NCI-H2196 (cell line): Measurements from ENCODE around the gene PRDX2.

Source experiments
- DNase-seq: peaks from one replicate; lab custom pipeline; 2025; ENCODE audit not compliant: unreplicated experiment; lab: John Stamatoyannopoulos, UW

The PRDX2 gene

GRCh38 chr19:12782174-12782423 is 19.5 kb downstream of the PRDX2 start:
- DNase-seq = no peak

- DNase-seq = peak; percentile 58
Measured at GRCh38 chr19:12779162-12779993, 22.2 kb downstream of the PRDX2 start.

GRCh38 chr19:12778905-12779161 is 22.8 kb downstream of the PRDX2 start:
- no peak for DNase-seq

GRCh38 chr19:12778017-12778904 is 23.3 kb downstream of the PRDX2 start:
- peak; percentile 76 for DNase-seq

GRCh38 chr19:12777217-12778016 is 24.2 kb downstream of the PRDX2 start:
- DNase-seq = peak; percentile 89

GRCh38 chr19:12774588-12775555 is 26.7 kb downstream of the PRDX2 start, which contains the start of gene HOOK2:
TSS of gene HOOK2 (minus strand) at chr19:12775552. CDS start at chr19:12775449, 103 bp downstream.
- DNase-seq = peak; percentile 97

- DNase-seq = no peak
Measured at GRCh38 chr19:12773571-12773970, 28.0 kb downstream of the PRDX2 start.

- no peak for DNase-seq
Measured at GRCh38 chr19:12772323-12772722, 29.3 kb downstream of the PRDX2 start.

- DNase-seq = no peak
Measured at GRCh38 chr19:12770922-12771321, 30.7 kb downstream of the PRDX2 start.

- no peak for DNase-seq
Measured at GRCh38 chr19:12769689-12770088, 31.9 kb downstream of the PRDX2 start.

GRCh38 chr19:12767666-12768065 is 33.9 kb downstream of the PRDX2 start:
- DNase-seq = no peak

- no peak for DNase-seq
Measured at GRCh38 chr19:12767150-12767549, 34.5 kb downstream of the PRDX2 start.

GRCh38 chr19:12766051-12766521 is 35.5 kb downstream of the PRDX2 start:
- DNase-seq = peak; percentile 14

GRCh38 chr19:12764698-12765097 is 36.9 kb downstream of the PRDX2 start:
- no peak for DNase-seq

GRCh38 chr19:12763100-12763499 is 38.5 kb downstream of the PRDX2 start:
- no peak for DNase-seq

GRCh38 chr19:12759686-12760085 is 41.9 kb downstream of the PRDX2 start:
- no peak for DNase-seq

GRCh38 chr19:12757544-12758274 is 43.9 kb downstream of the PRDX2 start:
- DNase-seq = peak; percentile 86

GRCh38 chr19:12756150-12756883 is 45.3 kb downstream of the PRDX2 start:
- no peak for DNase-seq
